Activated T-cell treated with anti-CD3 and anti-CD28 coated beads for 24 hours (primary cell): ENCODE results near the gene RAB6B.

ENCODE experiments used
- DNase-seq: peaks from one replicate; pipeline ENCODE4 v3.0.0-alpha.2; 2020; ENCODE audit warnings: low read depth

Gene RAB6B

GRCh38 chr3:133856316-133856715, 39.4 kb downstream of the RAB6B start:
- no peak for DNase-seq

GRCh38 chr3:133855772-133856171, 39.9 kb downstream of the RAB6B start:
- no peak for DNase-seq

GRCh38 chr3:133855002-133855370, 40.7 kb downstream of the RAB6B start:
- DNase-seq = no peak

GRCh38 chr3:133854264-133855001, 41.2 kb downstream of the RAB6B start:
- DNase-seq = no peak

- DNase-seq = no peak
These were observed 41.8 kb downstream of the RAB6B start for GRCh38 chr3:133853925-133854227.

- DNase-seq = no peak
These were observed 42.4 kb downstream of the RAB6B start for GRCh38 chr3:133853063-133853924.

- DNase-seq = no peak
These were observed 43.8 kb downstream of the RAB6B start for GRCh38 chr3:133851931-133852330.

GRCh38 chr3:133851266-133851906, 44.3 kb downstream of the RAB6B start:
- no peak for DNase-seq

GRCh38 chr3:133850034-133850433, 45.6 kb downstream of the RAB6B start:
- DNase-seq = no peak

GRCh38 chr3:133849346-133849745, 46.3 kb downstream of the RAB6B start:
- no peak for DNase-seq

- DNase-seq = no peak
These were observed 50.6 kb downstream of the RAB6B start for GRCh38 chr3:133845127-133845526.

GRCh38 chr3:133843634-133844033, 52.0 kb downstream of the RAB6B start:
- DNase-seq = no peak

- DNase-seq = no peak
These were observed 53.5 kb downstream of the RAB6B start for GRCh38 chr3:133842158-133842557.

GRCh38 chr3:133841196-133841595, 54.5 kb downstream of the RAB6B start:
- no peak for DNase-seq

- DNase-seq = no peak
These were observed 54.9 kb downstream of the RAB6B start for GRCh38 chr3:133840767-133841166.

GRCh38 chr3:133840055-133840737, 55.5 kb downstream of the RAB6B start:
- no peak for DNase-seq

GRCh38 chr3:133838916-133839800, 56.5 kb downstream of the RAB6B start:
- no peak for DNase-seq

- no peak for DNase-seq
These were observed 57.3 kb downstream of the RAB6B start for GRCh38 chr3:133838296-133838789.

GRCh38 chr3:133837487-133838295, 58.0 kb downstream of the RAB6B start:
- no peak for DNase-seq

- no peak for DNase-seq
These were observed 59.1 kb downstream of the RAB6B start for GRCh38 chr3:133836497-133837158.
